HT-29 (cell line): ENCODE measurements around the gene MBTD1. TPM values are rescaled to one million over a fixed set of nuclear protein-coding genes. Genes with fewer than 3 reads are reported as not detected.
A peak's percentile ranks its signal among the peaks of the same experiment; 100 is the strongest.
"Not testable (repeated sequence)": the region's sequence is repeated elsewhere in the genome, so short reads cannot be mapped to it uniquely, and the experiment has no call there.

Experiments used
- DNase-seq: peaks from one replicate; pipeline ENCODE4 v3.0.0-alpha.2; 2015; ENCODE audit warnings: low spot score
- total RNA-seq: library from RNA; depleted of rRNA; stranded (reverse); fragments of >200 nt; shearing (Covaris generic); gene quantifications from 2 replicates; pipeline ENCODE4 v1.2.3, GENCODE V29; 2014

Gene MBTD1
- total RNA-seq, 1 experiment from 2014 or later, result 8.3 TPM

DNA sequence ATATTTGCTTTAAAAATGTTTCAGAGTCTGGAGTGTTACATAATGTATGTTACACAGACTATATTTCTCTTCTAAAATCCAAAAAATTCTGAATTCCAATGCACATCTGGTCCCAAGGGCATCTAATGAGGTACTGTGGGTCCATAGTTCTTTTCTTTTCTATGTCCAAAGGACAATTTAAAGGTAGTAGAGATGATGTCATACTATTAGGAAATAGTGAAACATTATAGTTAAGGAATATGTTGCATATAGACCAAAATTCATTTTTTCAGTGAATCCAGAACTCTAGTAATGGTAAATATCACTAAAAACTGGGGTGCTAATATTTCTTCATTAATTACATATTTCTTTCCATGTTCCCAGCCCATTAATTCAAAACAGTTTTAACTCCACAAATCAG, 70.7 kb downstream of the MBTD1 start:
- DNase-seq, result no peak

DNA sequence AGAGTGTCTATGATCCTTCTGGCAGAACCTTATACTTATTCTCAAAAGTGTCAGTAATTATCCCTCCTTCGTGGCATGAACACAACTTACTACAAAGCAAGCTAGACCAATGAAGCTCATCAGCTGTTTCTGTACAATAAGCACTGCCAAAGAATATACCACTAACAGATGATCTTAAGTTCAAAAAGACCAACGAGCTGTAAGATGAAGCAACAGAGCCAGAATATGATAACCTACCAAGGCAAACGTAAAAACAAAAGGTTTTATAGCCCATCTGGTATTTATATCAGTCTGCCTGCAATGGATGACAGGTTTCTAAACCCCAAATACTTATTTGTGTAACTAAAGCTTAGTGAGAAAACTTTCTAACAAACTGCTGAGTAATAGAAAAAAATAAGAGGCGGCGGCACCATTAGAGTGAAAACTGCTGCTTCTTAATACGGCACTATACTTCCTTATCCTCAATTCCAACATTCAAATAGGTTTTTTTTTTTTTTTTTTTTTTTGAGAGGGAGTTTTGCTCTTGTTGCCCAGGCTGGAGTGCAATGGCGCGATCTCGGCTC, 71.5 kb downstream of the MBTD1 start:
- DNase-seq, result no peak

DNA sequence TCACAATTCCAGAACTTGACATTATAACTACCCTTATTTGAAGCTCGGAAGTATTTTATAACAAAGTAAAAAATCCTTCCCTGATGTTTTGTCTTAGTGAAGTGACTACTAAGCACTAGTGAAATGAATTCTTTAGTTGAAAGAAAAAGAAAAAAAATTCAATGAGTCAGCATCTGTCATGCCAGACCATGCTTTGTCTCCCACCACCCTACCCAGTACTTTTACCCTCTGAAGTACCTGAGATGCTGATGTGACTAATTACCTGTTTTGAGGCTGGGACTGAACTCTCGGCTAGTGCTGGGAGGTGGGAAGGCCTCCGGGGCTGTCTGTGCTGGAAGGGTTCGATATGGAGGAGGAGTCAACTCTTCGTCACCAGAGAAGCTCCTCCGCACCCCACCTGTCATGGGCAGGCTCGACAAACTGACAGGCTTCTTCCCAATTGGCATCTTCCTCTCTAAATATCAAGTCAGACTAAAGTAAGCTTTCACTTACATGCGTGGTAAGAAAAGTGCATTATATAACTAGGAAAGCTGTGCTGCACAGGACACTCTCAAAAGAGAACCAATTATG, 74.0 kb downstream of the MBTD1 start:
- no peak for DNase-seq

DNA sequence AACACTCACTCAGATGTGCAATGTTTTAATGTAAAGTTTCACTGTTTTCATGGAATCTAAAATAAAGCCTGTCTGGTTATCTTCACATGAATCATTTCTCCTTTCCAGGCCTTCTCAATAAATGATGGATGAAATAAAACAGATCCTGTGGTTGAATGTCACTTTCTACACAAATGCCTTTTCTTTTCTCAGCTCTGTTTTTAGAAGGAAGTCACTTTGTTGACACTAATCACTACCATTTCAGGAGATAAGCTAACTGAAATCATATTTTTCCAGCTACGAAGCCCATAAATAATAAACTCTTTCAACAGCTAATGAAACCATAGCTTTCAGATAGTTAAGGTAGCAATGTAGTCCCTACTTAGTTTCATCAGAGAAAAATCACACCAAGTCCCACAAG, 75.7 kb downstream of the MBTD1 start:
- DNase-seq, result no peak

DNA sequence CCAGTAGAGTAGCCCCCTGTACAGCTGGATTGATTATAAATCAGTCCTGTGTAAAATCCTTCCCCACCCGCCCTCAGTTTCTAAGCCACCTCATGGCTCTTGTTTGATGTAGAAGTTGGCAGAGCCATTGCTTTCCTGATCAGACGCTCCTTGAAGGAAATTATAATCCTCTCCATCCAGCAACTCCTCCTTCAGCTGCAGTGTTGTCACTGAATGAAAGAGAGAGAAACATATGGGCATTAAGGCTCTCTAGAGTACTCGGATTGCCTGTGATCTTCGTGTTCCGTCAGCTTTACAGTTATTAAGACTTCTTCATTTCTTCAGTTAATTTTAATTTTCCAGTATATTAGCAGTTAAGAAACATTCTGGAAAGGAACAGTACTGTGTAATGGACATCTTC, 79.4 kb downstream of the MBTD1 start:
- DNase-seq, result no peak

DNA sequence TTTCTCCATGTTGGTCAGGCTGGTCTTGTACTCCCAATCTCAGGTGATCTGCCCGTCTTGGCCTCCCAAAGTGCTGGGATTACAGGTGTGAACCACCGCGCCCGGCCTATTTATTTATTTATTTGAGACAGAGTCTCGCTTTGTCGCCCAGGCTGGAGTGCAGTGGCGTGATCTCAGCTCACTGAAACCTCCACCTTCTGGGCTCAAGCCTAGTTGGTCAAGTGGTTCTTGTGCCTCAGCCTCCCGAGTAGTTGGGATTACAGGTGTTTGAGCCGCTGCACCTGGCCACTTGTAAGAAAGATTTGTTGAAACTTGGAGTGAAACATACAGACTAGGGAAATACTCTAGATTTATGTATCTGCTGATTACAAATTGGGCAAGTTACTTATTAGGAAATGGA, 87.8 kb downstream of the MBTD1 start:
- DNase-seq, result not testable (repeated sequence)

DNA sequence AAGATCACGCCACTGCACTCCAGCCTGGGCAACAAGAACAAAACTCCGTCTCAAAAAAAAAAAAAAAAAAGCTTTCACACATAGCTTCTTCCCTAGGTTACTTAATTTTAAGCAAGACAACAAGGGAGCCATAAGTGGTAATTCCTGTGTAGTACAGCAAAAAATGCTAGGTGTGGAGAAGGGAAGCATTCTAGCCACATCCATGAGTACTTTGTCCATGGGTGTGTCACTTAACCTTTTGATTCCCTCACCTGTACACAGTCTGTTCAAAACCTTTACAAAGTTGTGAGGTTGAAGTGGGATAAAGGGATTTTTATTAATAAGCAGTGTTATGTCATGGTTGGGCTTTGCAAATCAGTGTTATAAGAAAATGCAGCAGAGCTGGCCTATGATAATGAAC, 89.1 kb downstream of the MBTD1 start:
- no peak for DNase-seq

DNA sequence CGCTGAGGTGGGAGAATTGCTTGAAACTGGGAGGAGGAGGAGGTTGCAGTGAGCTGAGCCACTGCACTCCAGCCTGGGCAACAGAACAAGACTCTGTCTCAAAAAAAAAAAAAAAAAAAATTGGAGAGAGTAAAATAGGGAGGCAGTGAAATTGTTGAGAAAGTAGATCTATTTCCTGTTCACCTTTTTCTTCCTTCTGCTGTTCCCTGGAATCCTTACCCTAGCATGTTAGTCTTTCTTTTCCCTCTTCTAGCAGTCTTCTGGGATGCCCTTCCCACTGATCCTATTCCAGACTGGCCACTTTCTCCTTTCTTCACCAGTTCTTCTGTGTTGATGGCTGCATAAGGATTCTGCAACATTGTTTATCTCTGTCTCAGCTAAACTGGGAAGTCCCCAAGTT, 90.5 kb downstream of the MBTD1 start:
- DNase-seq, result no peak

DNA sequence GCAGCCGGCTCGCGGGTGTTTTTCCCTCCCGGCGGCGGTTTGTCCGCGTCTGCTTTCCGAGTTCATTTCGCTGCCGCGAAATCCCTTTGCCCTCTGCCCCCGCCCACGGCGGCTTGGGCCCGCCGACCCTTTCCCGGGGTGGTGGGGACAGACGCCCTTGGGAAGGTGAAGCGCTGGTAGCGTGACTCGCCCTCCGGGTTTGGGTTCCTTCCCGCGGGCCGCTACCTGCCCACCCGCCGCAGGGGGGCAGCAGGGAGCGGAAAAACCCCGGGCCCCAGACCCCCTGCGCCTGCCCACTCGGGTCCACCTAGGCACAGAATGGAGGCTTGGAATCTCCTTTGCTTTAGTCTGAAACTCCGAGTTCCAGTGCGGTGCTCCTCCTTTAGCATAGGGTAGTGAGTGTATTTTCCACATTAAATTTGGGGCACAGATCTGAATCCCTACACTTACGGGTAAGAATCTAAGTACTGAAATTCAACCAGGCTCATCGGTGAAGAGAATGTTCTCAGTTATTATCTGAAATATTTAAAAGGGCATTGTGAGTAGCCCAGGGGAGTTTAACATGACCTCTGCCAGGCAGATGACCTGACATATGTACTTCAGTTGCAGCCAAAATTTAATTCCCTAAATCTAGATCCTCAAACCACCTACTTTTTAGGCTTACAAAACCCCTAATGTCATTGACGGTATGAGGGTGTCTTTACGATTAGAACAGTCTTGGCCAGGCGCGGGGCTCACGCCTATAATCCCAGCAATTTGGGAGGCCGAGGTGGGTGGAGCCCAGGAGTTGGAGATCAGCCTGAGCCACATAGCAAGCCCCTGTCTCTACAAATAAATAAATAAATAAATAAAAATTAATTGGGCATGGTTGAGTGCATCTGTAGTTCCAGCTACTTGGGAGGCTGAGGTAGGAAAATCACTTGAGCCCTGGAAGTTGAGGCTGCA, 92.6 kb downstream of the MBTD1 start:
- peak; percentile 60 for DNase-seq

DNA sequence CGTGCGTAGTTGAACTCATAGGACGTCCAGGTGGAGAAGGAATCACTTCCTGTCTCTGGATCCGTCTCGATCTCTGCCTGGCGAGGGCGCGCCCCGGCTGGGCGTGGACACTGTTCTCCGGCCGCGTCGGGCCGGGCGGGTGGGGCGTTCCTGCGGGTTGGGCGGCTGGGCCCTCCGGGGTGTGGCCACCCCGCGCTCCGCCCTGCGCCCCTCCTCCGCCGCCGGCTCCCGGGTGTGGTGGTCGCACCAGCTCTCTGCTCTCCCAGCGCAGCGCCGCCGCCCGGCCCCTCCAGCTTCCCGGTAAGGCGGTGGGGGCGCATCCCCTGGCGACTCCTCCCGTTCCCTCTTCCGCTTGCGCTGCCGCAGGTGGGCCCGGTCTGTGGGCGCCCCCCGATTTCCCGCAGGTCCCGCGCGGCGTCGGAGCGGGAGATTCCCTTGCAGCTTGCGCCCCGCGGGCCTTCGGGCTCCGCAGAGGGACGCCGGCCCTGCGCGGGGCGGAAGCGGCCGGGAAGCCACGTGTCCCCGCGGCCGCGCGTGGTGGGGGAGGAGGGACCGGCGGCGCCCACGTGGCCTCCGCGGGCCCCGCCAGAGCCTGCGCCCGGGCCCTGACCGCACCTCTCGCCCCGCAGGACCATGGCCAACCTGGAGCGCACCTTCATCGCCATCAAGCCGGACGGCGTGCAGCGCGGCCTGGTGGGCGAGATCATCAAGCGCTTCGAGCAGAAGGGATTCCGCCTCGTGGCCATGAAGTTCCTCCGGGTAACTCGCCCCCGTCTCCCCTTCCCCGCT, 93.5 kb downstream of the MBTD1 start, which contains the start of gene NME2:
Gene NME2, plus strand, starts transcription at position 214 of the 789 bp plus-strand sequence. Its CDS starts 420 bp downstream, at position 634.
- DNase-seq, result peak; percentile 92

DNA sequence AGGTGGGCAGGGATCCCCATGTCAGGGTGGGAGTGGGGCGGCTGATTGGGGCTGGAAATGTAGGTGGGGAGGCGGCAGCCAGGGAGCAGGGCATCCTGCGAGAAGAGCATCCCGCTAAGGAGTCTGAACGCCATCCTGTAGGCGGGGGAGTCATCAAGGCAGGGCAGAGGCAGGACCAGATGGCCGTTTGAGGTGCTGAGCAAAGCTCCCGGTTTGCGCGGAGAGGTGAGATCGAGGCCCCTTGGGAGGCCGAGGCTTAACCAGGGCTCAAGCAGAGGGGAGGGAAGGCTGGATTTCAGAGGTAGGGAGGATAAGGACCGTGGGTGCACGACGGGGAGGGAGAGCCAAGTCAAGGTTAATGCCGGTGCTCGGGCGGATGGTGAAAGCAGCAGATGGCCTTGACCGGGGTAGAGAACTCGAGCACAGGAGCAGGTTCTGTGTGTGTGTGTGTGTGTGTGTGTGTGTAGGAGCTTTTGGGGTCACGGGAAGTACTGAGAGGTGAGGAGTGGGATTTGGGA, 94.1 kb downstream of the MBTD1 start:
- no peak for DNase-seq

DNA sequence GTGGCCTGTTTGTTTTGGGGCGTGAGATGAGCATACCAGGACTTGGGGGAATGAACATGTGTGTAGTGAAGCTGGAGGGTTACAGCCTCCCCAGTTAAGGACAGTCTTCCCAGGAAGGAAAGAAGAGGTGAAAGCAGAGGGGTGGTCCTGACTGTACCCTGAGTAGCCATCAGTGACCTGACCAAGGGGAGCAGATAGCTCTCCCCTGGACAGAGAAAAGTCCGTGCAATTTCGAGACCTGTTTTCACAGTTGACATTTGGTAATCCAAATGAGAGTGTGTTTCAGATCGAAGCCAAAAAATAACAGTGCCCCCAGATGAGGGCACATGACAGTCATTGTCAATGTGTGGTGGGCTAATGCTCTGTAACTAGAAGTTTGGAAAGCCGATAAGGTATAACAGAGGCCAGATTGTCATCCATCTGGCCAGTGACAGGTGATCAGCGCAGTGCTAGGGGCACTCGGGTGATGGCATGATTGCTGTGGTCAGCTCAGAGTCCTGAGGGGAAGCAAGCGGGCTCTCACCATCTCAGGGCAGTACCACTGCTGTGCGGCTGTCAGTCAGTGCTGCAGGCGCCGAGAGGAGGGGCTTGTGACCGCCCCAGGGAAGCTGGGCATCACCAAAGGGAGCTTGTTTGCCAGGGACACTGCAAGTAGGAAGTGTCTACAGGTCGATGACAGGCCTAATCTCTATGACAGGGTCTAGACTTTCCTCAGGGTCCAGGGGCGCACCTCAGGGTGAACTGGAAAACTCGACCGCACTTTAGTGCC, 94.8 kb downstream of the MBTD1 start:
- DNase-seq, result peak; percentile 16

DNA sequence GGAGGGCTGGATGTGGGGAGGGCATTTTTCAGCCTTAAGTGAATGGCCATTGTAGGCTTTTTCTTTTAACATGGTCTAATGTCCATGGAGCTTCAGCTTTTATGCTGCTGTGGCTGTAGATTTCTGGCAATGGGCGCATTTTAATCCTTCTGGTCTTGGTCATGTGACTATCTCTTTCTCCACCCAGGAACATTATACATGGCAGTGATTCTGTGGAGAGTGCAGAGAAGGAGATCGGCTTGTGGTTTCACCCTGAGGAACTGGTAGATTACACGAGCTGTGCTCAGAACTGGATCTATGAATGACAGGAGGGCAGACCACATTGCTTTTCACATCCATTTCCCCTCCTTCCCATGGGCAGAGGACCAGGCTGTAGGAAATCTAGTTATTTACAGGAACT, 98.3 kb downstream of the MBTD1 start:
- DNase-seq, result no peak

DNA sequence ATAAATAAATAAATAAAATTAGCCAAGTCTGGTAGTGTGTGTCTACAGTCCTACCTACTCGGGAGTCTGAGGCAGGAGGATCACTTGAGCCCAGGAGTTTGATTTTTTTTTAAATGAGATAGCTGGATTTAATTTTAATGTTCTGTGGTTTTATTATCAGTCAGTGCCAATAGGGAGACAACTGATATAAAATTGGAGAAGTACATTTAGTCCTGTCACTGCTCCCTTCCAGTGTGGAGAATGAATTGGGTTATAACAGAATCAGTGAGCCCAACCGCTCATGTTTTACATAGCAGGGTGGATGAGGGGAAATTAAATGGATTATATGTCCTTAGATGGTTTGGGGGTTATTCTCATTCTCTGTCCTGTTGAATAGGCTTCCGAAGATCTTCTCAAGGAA, 100.2 kb downstream of the MBTD1 start:
- no peak for DNase-seq

DNA sequence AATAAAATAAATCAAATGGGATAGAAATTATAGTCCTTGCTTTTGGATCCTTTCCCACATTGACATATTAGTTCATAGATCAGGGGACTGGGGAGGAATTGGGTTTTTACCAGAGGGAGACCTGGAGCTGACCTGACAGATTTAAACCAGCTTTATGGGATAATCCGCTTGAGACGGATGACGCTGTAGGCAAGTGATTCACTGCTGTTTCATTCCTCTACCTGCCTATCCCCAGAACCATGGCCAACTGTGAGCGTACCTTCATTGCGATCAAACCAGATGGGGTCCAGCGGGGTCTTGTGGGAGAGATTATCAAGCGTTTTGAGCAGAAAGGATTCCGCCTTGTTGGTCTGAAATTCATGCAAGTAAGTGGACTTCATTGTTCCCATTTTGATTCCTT, 104.4 kb downstream of the MBTD1 start:
- DNase-seq, result no peak

DNA sequence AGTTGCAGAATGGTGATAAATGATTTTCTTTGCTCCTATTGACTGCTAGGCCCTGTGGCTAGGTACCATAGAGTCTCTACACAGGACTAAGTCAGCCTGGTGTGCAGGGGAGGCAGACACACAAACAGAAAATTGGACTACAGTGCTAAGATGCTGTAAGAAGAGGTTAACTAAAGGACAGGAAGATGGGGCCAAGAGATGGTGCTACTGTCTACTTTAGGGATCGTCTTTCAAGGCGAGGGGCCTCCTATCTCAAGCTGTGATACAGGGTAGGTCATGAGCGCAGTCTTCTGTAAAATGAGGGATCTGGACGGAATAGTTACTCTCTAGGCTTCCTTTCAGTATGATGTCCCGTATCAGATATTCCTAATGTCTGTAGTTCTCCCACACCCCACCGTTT, 105.7 kb downstream of the MBTD1 start:
- DNase-seq, result peak; percentile 26

DNA sequence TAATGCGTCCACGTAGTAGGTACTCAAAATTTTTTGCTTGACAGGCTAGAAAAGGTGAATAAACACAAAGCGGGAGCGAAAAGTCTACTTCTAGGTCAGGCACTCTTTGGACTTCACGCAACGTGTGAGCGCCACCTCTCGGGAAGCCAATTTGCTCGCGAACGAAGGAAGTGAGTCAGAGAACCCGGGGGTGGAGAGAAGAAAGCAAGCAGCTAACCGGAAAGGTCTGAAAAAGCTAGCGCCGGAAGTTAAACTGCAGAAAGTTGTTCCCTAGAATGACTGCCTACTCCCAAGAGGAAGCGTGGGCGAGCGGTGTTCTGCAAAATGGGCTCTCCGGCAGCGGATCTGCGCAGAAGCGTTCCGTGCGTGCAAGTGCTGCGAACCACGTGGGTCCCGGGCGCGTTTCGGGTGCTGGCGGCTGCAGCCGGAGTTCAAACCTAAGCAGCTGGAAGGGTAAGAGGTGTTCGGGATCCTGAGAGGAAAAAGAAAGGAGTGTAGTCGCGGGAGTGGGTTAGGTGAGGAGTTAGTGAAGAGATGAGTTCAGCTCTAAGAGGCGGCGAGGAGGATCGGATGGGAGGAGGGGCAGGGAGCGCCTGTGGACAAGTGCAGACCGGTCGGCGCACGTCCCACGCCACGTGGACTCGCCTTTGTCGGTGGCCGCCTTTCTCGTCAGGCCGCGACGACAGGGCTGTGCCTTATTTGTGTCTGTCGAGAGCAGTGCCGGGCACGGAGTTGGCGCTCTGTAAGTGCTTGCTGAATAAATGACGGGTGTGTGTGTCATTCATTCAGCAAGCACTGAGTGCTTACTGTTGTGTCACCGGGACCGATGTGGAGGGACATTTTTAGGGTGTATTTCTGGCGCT, 106.4 kb downstream of the MBTD1 start, which contains the start of gene NME1:
Gene NME1, plus strand, starts transcription at position 350 of the 863 bp plus-strand sequence. CDS start 2,096 bp downstream, outside the sequence.
- peak; percentile 98 for DNase-seq

DNA sequence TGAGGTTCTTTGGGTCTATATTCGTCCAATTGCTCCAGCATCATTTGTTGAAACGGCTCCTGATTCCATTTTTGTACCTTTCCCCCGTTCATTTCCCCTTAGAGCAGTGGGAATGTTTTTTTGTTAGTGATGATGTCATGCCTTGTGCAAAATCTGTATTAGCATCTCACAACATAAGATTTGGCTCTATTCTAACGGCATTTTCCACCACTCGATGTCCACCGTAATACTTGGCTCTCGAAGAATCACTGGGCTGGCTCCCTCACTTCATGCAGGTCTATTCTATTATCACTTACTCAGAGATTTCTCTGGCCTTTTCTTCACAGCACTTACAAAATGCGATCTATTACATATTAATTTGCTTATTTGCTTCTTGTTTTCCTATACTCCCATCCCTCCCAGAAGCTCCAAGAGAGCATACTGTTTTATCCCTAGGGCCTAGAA, 107.1 kb downstream of the MBTD1 start:
- no peak for DNase-seq

DNA sequence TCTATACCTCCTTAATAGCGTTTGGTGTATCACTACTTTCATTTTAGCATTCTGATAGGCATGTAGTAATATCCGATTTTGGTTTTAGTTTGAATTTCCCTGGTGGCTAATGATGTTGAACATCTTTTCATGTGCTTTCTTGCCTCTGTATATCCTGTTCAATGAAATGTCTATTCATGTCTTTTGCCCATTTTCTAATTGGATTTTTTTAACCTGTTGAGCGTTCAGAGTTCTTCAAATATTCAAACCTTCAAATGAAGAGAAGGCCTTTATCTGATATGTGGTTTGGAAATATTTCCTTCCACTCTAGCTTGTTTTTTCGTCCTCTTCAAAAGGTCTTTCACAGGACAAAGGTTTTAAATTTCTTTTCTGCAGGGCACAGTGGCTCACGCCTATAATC, 108.9 kb downstream of the MBTD1 start:
- DNase-seq, result no peak

DNA sequence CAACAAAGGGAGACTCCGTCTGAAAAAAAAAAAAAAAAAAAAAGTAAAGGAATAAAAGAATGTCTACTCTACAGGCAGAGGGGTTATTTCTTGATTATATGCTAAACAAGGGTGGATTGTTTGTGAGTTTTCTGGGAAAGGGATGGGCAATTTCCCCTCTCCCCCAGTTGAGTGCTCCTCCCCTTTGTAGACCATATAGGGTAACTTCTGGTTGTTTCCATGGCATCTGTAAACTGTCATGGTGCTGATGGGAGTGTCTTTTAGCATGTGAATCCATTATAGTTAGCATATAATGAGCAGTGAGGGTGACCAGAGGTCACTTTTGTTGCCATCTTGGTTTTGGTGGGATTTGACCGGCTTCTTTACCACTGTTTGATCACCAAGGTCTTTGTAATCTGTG, 110.7 kb downstream of the MBTD1 start:
- no peak for DNase-seq
